ENCODE measurements around the gene RPL22L1. TPM values are rescaled to one million over a fixed set of nuclear protein-coding genes. Genes with fewer than 3 reads are reported as not detected.

The RPL22L1 gene
- 10 to 100 TPM; 19.1 to 25.6 TPM for total RNA-seq
- polyA plus RNA-seq: 10 to 100 TPM; 55.7 to 82.1 TPM

DNA sequence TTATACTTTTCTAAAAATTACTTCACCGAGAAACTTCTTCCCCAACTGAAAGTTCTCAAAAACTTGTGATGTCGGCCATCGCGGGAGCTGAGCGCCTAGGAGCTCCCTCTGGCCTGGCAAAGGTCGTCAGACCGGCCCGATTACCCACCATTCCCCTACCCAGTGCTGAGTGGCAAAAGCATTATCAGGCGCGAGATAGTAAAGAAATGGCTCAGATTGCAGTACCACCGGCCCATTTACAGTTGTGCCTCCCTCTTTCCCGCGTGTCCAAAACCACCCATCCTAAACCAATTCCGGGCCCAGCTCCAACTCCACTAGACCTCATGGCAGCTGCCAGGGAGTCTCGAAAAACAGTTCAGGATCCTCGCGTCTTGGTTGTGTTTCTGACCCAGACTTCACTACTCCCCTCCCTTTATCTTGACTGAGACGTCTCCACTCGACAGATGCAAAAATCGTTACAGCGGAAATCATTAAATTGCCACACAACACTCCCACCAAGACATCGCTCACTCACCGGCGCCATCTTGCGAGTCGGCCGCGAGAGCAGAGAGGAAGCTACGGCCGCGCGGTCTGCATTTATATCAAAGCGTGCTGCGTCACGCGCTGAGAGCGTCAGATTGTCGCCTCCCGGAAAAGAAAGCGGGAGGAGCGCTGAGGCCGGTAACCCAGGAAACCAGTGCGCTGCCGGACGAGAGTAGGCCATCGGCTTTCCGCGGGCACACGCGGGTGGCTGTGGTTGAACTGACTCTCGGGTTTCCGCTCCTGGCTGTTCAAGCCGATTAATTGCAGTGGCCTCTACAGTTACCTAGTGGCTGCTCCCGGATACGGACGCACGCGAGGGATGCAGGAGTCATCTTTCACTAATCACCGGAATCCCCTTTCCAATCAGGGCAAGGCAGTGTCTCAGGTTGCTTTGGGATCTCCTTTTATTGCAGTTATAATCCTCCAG, at the start of gene RPL22L1:
RPL22L1 (minus strand) TSS at position 551 of the 949 bp plus-strand sequence; CDS start at position 523, 28 bp downstream.
- peak within 1 kb of the TSS; percentile 65 to 84 for H3K9ac ChIP-seq (ENCODE audit: low read depth in 1 of 2, low read length in 2 of 2)
- H3K9me3 ChIP-seq (ENCODE audit: control insufficient read depth in 4 of 4, low read length in 3 of 4): no peaks in the 10 kb centered on the region
- H3K27ac ChIP-seq (ENCODE audit: low read depth in 1 of 2, low read length in 2 of 2): peak within 1 kb of the TSS; percentile 86 to 91
- H3K36me3 ChIP-seq (ENCODE audit: control insufficient read depth in 4 of 4, insufficient read depth in 3 of 4, low read depth in 1 of 4, low read length in 3 of 4): peaks cover 6 to 28% (median 26%) of the 10 kb centered on the region in 4 donors
- TF ChIP-seq, protein P1, sequence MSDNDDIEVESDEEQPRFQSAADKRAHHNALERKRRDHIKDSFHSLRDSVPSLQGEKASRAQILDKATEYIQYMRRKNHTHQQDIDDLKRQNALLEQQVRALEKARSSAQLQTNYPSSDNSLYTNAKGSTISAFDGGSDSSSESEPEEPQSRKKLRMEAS (IDR thresholded peaks at IDR 0.05): peak; percentile 90
- TF ChIP-seq, protein P2, sequence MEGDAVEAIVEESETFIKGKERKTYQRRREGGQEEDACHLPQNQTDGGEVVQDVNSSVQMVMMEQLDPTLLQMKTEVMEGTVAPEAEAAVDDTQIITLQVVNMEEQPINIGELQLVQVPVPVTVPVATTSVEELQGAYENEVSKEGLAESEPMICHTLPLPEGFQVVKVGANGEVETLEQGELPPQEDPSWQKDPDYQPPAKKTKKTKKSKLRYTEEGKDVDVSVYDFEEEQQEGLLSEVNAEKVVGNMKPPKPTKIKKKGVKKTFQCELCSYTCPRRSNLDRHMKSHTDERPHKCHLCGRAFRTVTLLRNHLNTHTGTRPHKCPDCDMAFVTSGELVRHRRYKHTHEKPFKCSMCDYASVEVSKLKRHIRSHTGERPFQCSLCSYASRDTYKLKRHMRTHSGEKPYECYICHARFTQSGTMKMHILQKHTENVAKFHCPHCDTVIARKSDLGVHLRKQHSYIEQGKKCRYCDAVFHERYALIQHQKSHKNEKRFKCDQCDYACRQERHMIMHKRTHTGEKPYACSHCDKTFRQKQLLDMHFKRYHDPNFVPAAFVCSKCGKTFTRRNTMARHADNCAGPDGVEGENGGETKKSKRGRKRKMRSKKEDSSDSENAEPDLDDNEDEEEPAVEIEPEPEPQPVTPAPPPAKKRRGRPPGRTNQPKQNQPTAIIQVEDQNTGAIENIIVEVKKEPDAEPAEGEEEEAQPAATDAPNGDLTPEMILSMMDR (IDR thresholded peaks at IDR 0.05; ENCODE audit: low read depth, low read length, missing input control): no peak
- TF ChIP-seq, protein P3, sequence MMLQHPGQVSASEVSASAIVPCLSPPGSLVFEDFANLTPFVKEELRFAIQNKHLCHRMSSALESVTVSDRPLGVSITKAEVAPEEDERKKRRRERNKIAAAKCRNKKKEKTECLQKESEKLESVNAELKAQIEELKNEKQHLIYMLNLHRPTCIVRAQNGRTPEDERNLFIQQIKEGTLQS (IDR thresholded peaks at IDR 0.05): peak; percentile 34
- TF ChIP-seq GABPA (IDR thresholded peaks at IDR 0.05 in 1 of 2, conservative IDR thresholded peaks at IDR 0.05 in 1 of 2) (peak in 1 of 2 donors; percentile 52), HNF4A (conservative IDR thresholded peaks at IDR 0.05) (peak in 1 of 2 donors; percentile 6), EGR1 (IDR thresholded peaks at IDR 0.05; ENCODE audit: low read depth in 2 of 2) (peak in 1 of 2 donors; percentile 26), YY1 (IDR thresholded peaks at IDR 0.05) (peak; percentile 99), FOXA1 (IDR thresholded peaks at IDR 0.05) (no peak), NR2F2 (IDR thresholded peaks at IDR 0.05) (peak; percentile 25), SP1 (IDR thresholded peaks at IDR 0.05) (peak; percentile 54), RXRA (IDR thresholded peaks at IDR 0.05) (peak; percentile 39 to 44), FOXA2 (IDR thresholded peaks at IDR 0.05) (no peak), HNF4G (IDR thresholded peaks at IDR 0.05) (no peak), TAF1 (conservative IDR thresholded peaks at IDR 0.05) (peak; percentile 95), RAD21 (IDR thresholded peaks at IDR 0.05) (peak; percentile 29 to 46), JUND (IDR thresholded peaks at IDR 0.05) (no peak)
- TF ChIP-seq, protein P4, sequence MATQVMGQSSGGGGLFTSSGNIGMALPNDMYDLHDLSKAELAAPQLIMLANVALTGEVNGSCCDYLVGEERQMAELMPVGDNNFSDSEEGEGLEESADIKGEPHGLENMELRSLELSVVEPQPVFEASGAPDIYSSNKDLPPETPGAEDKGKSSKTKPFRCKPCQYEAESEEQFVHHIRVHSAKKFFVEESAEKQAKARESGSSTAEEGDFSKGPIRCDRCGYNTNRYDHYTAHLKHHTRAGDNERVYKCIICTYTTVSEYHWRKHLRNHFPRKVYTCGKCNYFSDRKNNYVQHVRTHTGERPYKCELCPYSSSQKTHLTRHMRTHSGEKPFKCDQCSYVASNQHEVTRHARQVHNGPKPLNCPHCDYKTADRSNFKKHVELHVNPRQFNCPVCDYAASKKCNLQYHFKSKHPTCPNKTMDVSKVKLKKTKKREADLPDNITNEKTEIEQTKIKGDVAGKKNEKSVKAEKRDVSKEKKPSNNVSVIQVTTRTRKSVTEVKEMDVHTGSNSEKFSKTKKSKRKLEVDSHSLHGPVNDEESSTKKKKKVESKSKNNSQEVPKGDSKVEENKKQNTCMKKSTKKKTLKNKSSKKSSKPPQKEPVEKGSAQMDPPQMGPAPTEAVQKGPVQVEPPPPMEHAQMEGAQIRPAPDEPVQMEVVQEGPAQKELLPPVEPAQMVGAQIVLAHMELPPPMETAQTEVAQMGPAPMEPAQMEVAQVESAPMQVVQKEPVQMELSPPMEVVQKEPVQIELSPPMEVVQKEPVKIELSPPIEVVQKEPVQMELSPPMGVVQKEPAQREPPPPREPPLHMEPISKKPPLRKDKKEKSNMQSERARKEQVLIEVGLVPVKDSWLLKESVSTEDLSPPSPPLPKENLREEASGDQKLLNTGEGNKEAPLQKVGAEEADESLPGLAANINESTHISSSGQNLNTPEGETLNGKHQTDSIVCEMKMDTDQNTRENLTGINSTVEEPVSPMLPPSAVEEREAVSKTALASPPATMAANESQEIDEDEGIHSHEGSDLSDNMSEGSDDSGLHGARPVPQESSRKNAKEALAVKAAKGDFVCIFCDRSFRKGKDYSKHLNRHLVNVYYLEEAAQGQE (IDR thresholded peaks at IDR 0.05): peak; percentile 96
- TF ChIP-seq, protein P5, sequence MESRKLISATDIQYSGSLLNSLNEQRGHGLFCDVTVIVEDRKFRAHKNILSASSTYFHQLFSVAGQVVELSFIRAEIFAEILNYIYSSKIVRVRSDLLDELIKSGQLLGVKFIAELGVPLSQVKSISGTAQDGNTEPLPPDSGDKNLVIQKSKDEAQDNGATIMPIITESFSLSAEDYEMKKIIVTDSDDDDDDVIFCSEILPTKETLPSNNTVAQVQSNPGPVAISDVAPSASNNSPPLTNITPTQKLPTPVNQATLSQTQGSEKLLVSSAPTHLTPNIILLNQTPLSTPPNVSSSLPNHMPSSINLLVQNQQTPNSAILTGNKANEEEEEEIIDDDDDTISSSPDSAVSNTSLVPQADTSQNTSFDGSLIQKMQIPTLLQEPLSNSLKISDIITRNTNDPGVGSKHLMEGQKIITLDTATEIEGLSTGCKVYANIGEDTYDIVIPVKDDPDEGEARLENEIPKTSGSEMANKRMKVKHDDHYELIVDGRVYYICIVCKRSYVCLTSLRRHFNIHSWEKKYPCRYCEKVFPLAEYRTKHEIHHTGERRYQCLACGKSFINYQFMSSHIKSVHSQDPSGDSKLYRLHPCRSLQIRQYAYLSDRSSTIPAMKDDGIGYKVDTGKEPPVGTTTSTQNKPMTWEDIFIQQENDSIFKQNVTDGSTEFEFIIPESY (IDR thresholded peaks at IDR 0.05): peak; percentile 55
- WGBS: under 1% methylated on average over 59 of the region's 59 CpGs
- DNase-seq (ENCODE audit: low spot score): peak; percentile 91
- peak within 1 kb of the TSS; percentile 80 to 95 (median 92) for H3K4me3 ChIP-seq (ENCODE audit: low read depth in 1 of 3, low read length in 3 of 3)
- H3K27me3 ChIP-seq (ENCODE audit: control insufficient read depth in 4 of 4, insufficient read depth in 4 of 4, low read length in 3 of 4): no peaks in the 10 kb centered on the region
- H3K4me1 ChIP-seq (ENCODE audit: control insufficient read depth in 4 of 4, insufficient read depth in 4 of 4, low read length in 3 of 4): peaks cover 2 to 16% (median 8%) of the 10 kb centered on the region in 4 donors
